Pancreas (tissue), 10 donors: ENCODE measurements around the gene WBP11. TPM values are rescaled to one million over a fixed set of nuclear protein-coding genes. Genes with fewer than 3 reads are reported as not detected.
"Not testable (repeated sequence)": the region's sequence is repeated elsewhere in the genome, so short reads cannot be mapped to it uniquely, and the experiment has no call there.

Source experiments
- ATAC-seq, 4 donors: fragments of 200-7000 bp; cut with Tn5 transposase; one replicate each; pipeline versions ENCODE4 v1.8.0 to v1.9.1; 2020; ENCODE audit warnings: mild to moderate bottlenecking in 4 of 4, moderate library complexity in 4 of 4
- DNase-seq, 6 donors: peaks; one replicate each; pipeline ENCODE4 v3.0.0-alpha.2; 2020
- FAIRE-seq: peaks from 2 replicates; lab custom pipeline; 2012; peaks lifted over from hg19 to GRCh38; lab: Jason Lieb, UNC
- H3K27ac ChIP-seq, 4 donors: fragments of 200-600 bp; sonication (generic); 1 replicate in 3 of 4; 2 replicates in 1 of 4; pipeline versions ENCODE4 v1.5.0 to v1.8.0; 2020
- H3K27me3 ChIP-seq, 4 donors: fragments of 200-600 bp; one replicate each; pipeline ENCODE4 v1.8.0; 2021
- H3K36me3 ChIP-seq, 3 donors: fragments of 200-600 bp; sonication (generic) in 1 of 3; one replicate each; pipeline versions ENCODE4 v1.5.0 to v1.8.0; 2020 to 2021
- H3K4me1 ChIP-seq, 3 donors: fragments of 200-600 bp; one replicate each; pipeline ENCODE4 v1.8.0; 2021
- H3K4me3 ChIP-seq, 4 donors: fragments of 200-600 bp; sonication (generic) in 2 of 4; one replicate each; pipeline versions ENCODE4 v1.5.0 to v1.8.0; 2020 to 2021
- H3K9me3 ChIP-seq, 4 donors: fragments of 200-600 bp; one replicate each; pipeline ENCODE4 v1.8.0; 2021
- WGBS, 2 donors: extraction: QIAGEN DNeasy Blood & Tissue Kit; methylation state at CpG; one replicate each; pipeline ENCODE4 v1.1.7; 2013; 5-methylcytosine and 5-hydroxymethylcytosine counted together
- intact Hi-C, 3 donors: fragments of 100-400 bp; cut with DNase I; formaldehyde crosslinking; loops; one replicate each; pipeline versions ENCODE4 v1.11.1 to v1.14.2; 2022
- polyA plus RNA-seq, 2 donors: library from polyadenylated mRNA; stranded (reverse); fragments of 200-250 nt; gene quantifications; one replicate each; pipeline ENCODE4 v1.2.3, GENCODE V29; 2013
- total RNA-seq, 6 donors: library from RNA; stranded (reverse); fragmentation: NEBNext Ultra II Directional in 4 of 6; extraction: Animal tissue kit (Norgen Biotek cat#: 25700) in 4 of 6; gene quantifications; one replicate each; pipeline versions ENCODE4 v1.2.1 to v1.2.4, GENCODE V29; 2021 to 2023
- TF ChIP-seq, protein P1 (sequence below), 4 donors: fragments of 200-600 bp; sonication (generic) in 3 of 4; IDR thresholded peaks; one replicate each; pipeline versions ENCODE4 v1.5.0 to v1.8.0; 2021; ENCODE audit warnings: antibody characterized with exemption in 4 of 4
- donor health status: healthy with polysubstance abuse.
- donor health status: DM: no; HTN: no; CAD: no; lungs with moderate emphysema.
- donor health status: DM: no; HTN: no; CAD: no.
- donor health status: control.
- donor health status: control.
- donor health status: Bipolar disorder and iron deficiency.
- donor health status: DM: yes; HTN: yes; CAD: no.
- donor health status: DM: no; HTN: no; CAD: no.
- donor health status: DM: no; HTN: no; CAD: no.
- donor health status: DM: yes; HTN: yes; CAD: no.

The WBP11 gene
- total and polyA plus RNA-seq, 8 donors = 7.9 to 28.5 (median 19.1) TPM

- no peaks in the 10 kb centered on the region for H3K9me3 ChIP-seq
- DNase-seq (no peak), ATAC-seq (no peak), FAIRE-seq (no peak)
- TF ChIP-seq, protein P1, sequence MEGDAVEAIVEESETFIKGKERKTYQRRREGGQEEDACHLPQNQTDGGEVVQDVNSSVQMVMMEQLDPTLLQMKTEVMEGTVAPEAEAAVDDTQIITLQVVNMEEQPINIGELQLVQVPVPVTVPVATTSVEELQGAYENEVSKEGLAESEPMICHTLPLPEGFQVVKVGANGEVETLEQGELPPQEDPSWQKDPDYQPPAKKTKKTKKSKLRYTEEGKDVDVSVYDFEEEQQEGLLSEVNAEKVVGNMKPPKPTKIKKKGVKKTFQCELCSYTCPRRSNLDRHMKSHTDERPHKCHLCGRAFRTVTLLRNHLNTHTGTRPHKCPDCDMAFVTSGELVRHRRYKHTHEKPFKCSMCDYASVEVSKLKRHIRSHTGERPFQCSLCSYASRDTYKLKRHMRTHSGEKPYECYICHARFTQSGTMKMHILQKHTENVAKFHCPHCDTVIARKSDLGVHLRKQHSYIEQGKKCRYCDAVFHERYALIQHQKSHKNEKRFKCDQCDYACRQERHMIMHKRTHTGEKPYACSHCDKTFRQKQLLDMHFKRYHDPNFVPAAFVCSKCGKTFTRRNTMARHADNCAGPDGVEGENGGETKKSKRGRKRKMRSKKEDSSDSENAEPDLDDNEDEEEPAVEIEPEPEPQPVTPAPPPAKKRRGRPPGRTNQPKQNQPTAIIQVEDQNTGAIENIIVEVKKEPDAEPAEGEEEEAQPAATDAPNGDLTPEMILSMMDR (IDR thresholded peaks at IDR 0.05) = no peak
- WGBS, 2 donors = 96 to 98% methylated on average over 2 of the region's 2 CpGs
- H3K36me3 ChIP-seq = no peaks in the 10 kb centered on the region
- peaks cover 0 to 10% (median 0%) of the 10 kb centered on the region in 3 donors for H3K4me1 ChIP-seq
- H3K4me3 ChIP-seq = no peak overlapping the region
- no peak overlapping the region for H3K27ac ChIP-seq
- intact Hi-C loops = no loop called here
- no peaks in the 10 kb centered on the region for H3K27me3 ChIP-seq
These were observed 61.3 kb downstream of the WBP11 start for GRCh38 chr12:14741942-14742341.

DNA sequence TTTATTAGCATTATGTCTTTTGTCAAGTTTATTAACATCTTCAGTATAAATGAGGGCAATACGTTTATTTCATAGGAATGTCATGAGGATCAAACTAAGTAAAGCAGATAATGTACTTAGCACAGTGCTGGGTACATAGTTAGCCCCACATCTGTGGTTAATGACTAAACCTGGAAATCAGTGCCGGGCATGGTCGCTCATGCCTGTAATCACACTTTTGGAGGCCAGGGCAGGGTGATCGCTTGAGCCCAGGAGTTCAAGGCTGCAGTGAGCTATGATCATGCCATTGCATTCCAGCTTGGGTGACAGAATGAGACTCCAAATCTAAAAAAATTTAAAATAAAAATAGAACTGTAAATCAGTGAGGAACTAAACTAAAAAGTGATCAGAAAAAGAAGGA, 62.1 kb downstream of the WBP11 start:
- Histone ChIP-seq H3K27me3 (no peaks in the 10 kb centered on the region), H3K9me3 (no peaks in the 10 kb centered on the region), H3K4me3 (no peak overlapping the region), H3K4me1 (peaks cover 0 to 10% (median 0%) of the 10 kb centered on the region in 3 donors), H3K36me3 (no peaks in the 10 kb centered on the region), H3K27ac (no peak overlapping the region)
- WGBS, 2 donors = 34 to 51% methylated on average over 4 of the region's 4 CpGs
- TF ChIP-seq, protein P1 (IDR thresholded peaks at IDR 0.05) = no peak
- intact Hi-C loops = no loop called here
- peak in 3 of 4 donors; percentile 74 to 87 (median 85) for ATAC-seq
- DNase-seq = no peak
- no peak for FAIRE-seq

DNA sequence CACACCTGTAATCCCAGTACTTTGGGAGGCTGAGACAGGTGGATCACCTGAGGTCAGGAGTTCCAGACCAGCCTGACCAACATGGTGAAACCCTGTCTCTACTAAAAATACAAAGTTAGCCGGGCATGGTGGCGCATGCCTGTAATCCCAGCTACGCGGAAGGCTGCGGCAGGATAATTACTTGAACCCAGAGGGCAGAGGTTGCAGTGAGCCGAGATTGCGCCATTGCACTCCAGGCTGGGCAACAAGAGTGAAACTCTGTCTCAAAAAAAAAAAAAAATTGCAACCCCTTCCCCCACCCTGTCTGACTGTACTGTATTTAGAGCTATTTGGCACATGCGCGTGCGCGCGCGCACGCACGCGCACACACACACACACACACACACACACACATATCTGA, 66.8 kb downstream of the WBP11 start:
- intact Hi-C loops, H3K27me3 ChIP-seq, DNase-seq, FAIRE-seq, ATAC-seq, H3K36me3 ChIP-seq, H3K4me3 ChIP-seq, H3K9me3 ChIP-seq, H3K27ac ChIP-seq: not testable (repeated sequence)
- H3K4me1 ChIP-seq = peaks cover 0 to 16% (median 0%) of the 10 kb centered on the region in 3 donors
- WGBS, 2 donors = 91 to 92% methylated on average over 16 of the region's 16 CpGs

Other genes with a start within 250 kb of the WBP11 start
- gene PLBD1, start 235.6 kb downstream of the WBP11 start, total RNA-seq = 10 to 100 TPM in 5 of 6 donors, 1 to 10 TPM in 1; 8.7 to 35.4 (median 12.5) TPM
- gene PLBD1, start 235.6 kb downstream of the WBP11 start, polyA plus RNA-seq = 1 to 10 TPM; 3.2 to 4.1 TPM
- gene GUCY2C, start 106.9 kb downstream of the WBP11 start, total RNA-seq = under 1 TPM in 1 of 6 donors, not detected in 5; 0.08 TPM
- under 1 TPM in 1 of 2 donors, not detected in 1; 0.02 TPM for gene GUCY2C, start 106.9 kb downstream of the WBP11 start, polyA plus RNA-seq
- gene C12orf60, start 192 bp upstream of the WBP11 start, total RNA-seq = 1 to 10 TPM in 1 of 6 donors, under 1 TPM in 5; 0.28 to 1.0 (median 0.54) TPM
- under 1 TPM; 0.72 to 0.89 TPM for gene C12orf60, start 192 bp upstream of the WBP11 start, polyA plus RNA-seq
- gene SMCO3, start 10.7 kb upstream of the WBP11 start, total RNA-seq = under 1 TPM in 3 of 6 donors, not detected in 3; 0.12 to 0.19 (median 0.15) TPM
- under 1 TPM; 0.21 to 0.30 TPM for gene SMCO3, start 10.7 kb upstream of the WBP11 start, polyA plus RNA-seq
- 1 to 10 TPM in 3 of 6 donors, under 1 TPM in 3; 0.25 to 7.2 (median 1.1) TPM for gene ART4, start 40.0 kb upstream of the WBP11 start, total RNA-seq
- gene ART4, start 40.0 kb upstream of the WBP11 start, polyA plus RNA-seq = under 1 TPM; 0.38 to 0.63 TPM
- 100 to 1,000 TPM in 2 of 6 donors, 10 to 100 TPM in 4; 30.3 to 179 (median 57.9) TPM for gene MGP, start 82.4 kb upstream of the WBP11 start, total RNA-seq
- gene MGP, start 82.4 kb upstream of the WBP11 start, polyA plus RNA-seq = 100 to 1,000 TPM in 1 of 2 donors, 10 to 100 TPM in 1; 75.6 to 112 TPM
- gene ERP27, start 135.1 kb upstream of the WBP11 start, total RNA-seq = 100 to 1,000 TPM in 4 of 6 donors, 10 to 100 TPM in 2; 87.2 to 267 (median 128) TPM
- gene ERP27, start 135.1 kb upstream of the WBP11 start, polyA plus RNA-seq = 10 to 100 TPM; 41.8 to 61.3 TPM
- gene ARHGDIB, start 158.1 kb upstream of the WBP11 start, total RNA-seq = 10 to 100 TPM in 4 of 6 donors, 1 to 10 TPM in 2; 5.8 to 54.8 (median 15.8) TPM
- 10 to 100 TPM; 25.8 to 27.0 TPM for gene ARHGDIB, start 158.1 kb upstream of the WBP11 start, polyA plus RNA-seq
- gene PDE6H, start 169.6 kb upstream of the WBP11 start, total RNA-seq = not detected
- gene PDE6H, start 169.6 kb upstream of the WBP11 start, polyA plus RNA-seq = not detected